Osteoblast (primary cell): Measurements from ENCODE around the gene MSL3B.
"Not testable (repeated sequence)": the region's sequence is repeated elsewhere in the genome, so short reads cannot be mapped to it uniquely, and the experiment has no call there.

Experiments used
- DNase-seq: peaks from one replicate; pipeline ENCODE4 v3.0.0; 2011; ENCODE audit warnings: low spot score, mixed read lengths; ENCODE audit not compliant: insufficient read length; ENCODE audit errors: missing footprints
- H2AFZ ChIP-seq: 2 replicates; pipeline ENCODE4 v1.6.0; 2011; ENCODE audit warnings: mild to moderate bottlenecking, low read length
- H3K27ac ChIP-seq: 2 replicates; pipeline ENCODE4 v1.5.1; 2011; ENCODE audit warnings: mild to moderate bottlenecking, low read depth, low read length, moderate library complexity
- H3K27me3 ChIP-seq: 2 replicates; pipeline ENCODE4 v1.6.0; 2012; ENCODE audit warnings: mild to moderate bottlenecking, control low read depth, inconsistent platforms, low read length, moderate library complexity; ENCODE audit not compliant: insufficient read depth
- H3K36me3 ChIP-seq: 2 replicates; pipeline ENCODE4 v1.5.1; 2011; ENCODE audit warnings: mild to moderate bottlenecking, low read length, control low read depth, moderate library complexity; ENCODE audit not compliant: insufficient read depth
- H3K4me1 ChIP-seq: 2 replicates; pipeline ENCODE4 v1.5.1; 2011; ENCODE audit warnings: mild to moderate bottlenecking, low read length, control low read depth, moderate library complexity; ENCODE audit not compliant: insufficient read depth
- H3K4me2 ChIP-seq: 2 replicates; pipeline ENCODE4 v1.6.0; 2011; ENCODE audit warnings: mild to moderate bottlenecking, low read length; ENCODE audit not compliant: insufficient read depth
- H3K4me3 ChIP-seq: fragments of 200-600 bp; sonication (generic); 3 replicates; pipeline ENCODE4 v1.5.1; 2012; ENCODE audit warnings: mild to moderate bottlenecking, low read length, inconsistent platforms; ENCODE audit not compliant: insufficient read depth
- H3K79me2 ChIP-seq: 2 replicates; pipeline ENCODE4 v1.6.0; 2012; ENCODE audit warnings: mild to moderate bottlenecking, low read length, control low read depth, inconsistent platforms; ENCODE audit not compliant: insufficient read depth
- H3K9me3 ChIP-seq: 2 replicates; pipeline ENCODE4 v1.5.1; 2011; ENCODE audit warnings: low read depth, low read length, control low read depth
- H4K20me1 ChIP-seq: 2 replicates; pipeline ENCODE4 v1.6.0; 2012; ENCODE audit warnings: mild to moderate bottlenecking, low read length, control low read depth; ENCODE audit not compliant: insufficient read depth
- CTCF ChIP-seq: IDR thresholded peaks from 2 replicates; pipeline ENCODE4 v1.5.1; 2011; ENCODE audit warnings: mild to moderate bottlenecking, low read depth, low read length, moderate library complexity; ENCODE audit errors: extremely low read depth

MSL3B gene

GRCh38 chr2:233907627-233908026, 39.4 kb upstream of the MSL3B start:
- Histone ChIP-seq H3K9me3 (no peaks in the 10 kb centered on the region), H3K36me3 (no peaks in the 10 kb centered on the region), H3K4me3 (no peak overlapping the region), H3K4me1 (no peaks in the 10 kb centered on the region), H2AFZ (no peak overlapping the region), H3K27ac (no peak overlapping the region), H3K27me3 (no peaks in the 10 kb centered on the region), H4K20me1 (no peaks in the 10 kb centered on the region), H3K4me2 (no peak overlapping the region), H3K79me2 (no peaks in the 10 kb centered on the region)
- no peak for TF ChIP-seq CTCF
- no peak for DNase-seq

- TF ChIP-seq CTCF: no peak
- Histone ChIP-seq H3K27ac (no peak overlapping the region), H3K4me2 (no peak overlapping the region), H2AFZ (no peak overlapping the region), H3K79me2 (no peaks in the 10 kb centered on the region), H3K9me3 (no peaks in the 10 kb centered on the region), H4K20me1 (no peaks in the 10 kb centered on the region), H3K4me1 (no peaks in the 10 kb centered on the region), H3K4me3 (no peak overlapping the region), H3K36me3 (no peaks in the 10 kb centered on the region), H3K27me3 (no peaks in the 10 kb centered on the region)
- DNase-seq: no peak
These were observed 37.8 kb upstream of the MSL3B start for GRCh38 chr2:233905945-233906344.

- no peaks in the 10 kb centered on the region for H4K20me1 ChIP-seq
- no peak overlapping the region for H2AFZ ChIP-seq
- no peaks in the 10 kb centered on the region for H3K9me3 ChIP-seq
- H3K4me3 ChIP-seq: no peak overlapping the region
- TF ChIP-seq CTCF: no peak
- no peak for DNase-seq
- no peaks in the 10 kb centered on the region for H3K27me3 ChIP-seq
- no peak overlapping the region for H3K4me2 ChIP-seq
- no peaks in the 10 kb centered on the region for H3K36me3 ChIP-seq
- no peaks in the 10 kb centered on the region for H3K79me2 ChIP-seq
- no peaks in the 10 kb centered on the region for H3K4me1 ChIP-seq
- no peak overlapping the region for H3K27ac ChIP-seq
These were observed 33.7 kb upstream of the MSL3B start for GRCh38 chr2:233901884-233902283.

GRCh38 chr2:233901367-233901766, 33.2 kb upstream of the MSL3B start:
- Histone ChIP-seq H3K27ac (no peak overlapping the region), H3K27me3 (no peaks in the 10 kb centered on the region), H3K9me3 (no peaks in the 10 kb centered on the region), H2AFZ (no peak overlapping the region), H3K4me3 (no peak overlapping the region), H3K36me3 (no peaks in the 10 kb centered on the region), H4K20me1 (no peaks in the 10 kb centered on the region), H3K4me2 (no peak overlapping the region), H3K4me1 (no peaks in the 10 kb centered on the region), H3K79me2 (no peaks in the 10 kb centered on the region)
- no peak for TF ChIP-seq CTCF
- no peak for DNase-seq

- not testable (repeated sequence) for H2AFZ ChIP-seq, H3K27ac ChIP-seq, DNase-seq
These were observed 28.1 kb upstream of the MSL3B start for GRCh38 chr2:233896253-233896652.

More at GRCh38 chr2:233896253-233896652, 28.1 kb upstream of the MSL3B start:
- not testable (repeated sequence) for H3K4me1 ChIP-seq, H3K4me3 ChIP-seq, H3K4me2 ChIP-seq, H3K9me3 ChIP-seq, H3K79me2 ChIP-seq, H3K36me3 ChIP-seq, H3K27me3 ChIP-seq, H4K20me1 ChIP-seq
